Measurements from ENCODE around the gene RAN.
A peak's percentile ranks its signal among the peaks of the same experiment; 100 is the strongest.
"Not testable (repeated sequence)": the region's sequence is repeated elsewhere in the genome, so short reads cannot be mapped to it uniquely, and the experiment has no call there.

RAN gene

DNA sequence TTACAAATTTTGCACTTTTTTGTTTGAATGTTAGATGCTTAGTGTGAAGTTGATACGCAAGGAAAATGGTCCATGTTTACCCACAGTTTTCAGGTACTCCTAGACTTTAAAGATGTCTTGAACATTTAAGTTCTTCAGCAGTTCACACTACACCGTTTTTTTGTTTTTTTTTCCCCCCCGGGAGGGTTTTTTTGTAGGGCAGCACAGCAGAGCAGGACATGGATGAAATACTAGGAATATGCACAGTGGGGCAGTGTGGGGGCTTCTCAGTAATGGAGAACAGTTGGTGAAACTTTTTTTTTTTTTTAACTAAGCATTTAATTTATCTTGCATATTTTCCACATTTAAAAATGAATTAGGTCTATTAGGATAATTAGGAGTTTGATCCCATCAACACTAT is 4.9 kb downstream of the RAN start:
- Mint-ChIP-seq H3K27me3 (no peaks in the 10 kb centered on the region), H3K4me3 (no peak overlapping the region), H3K4me1 (ENCODE audit: low read depth in 2 of 2) (peaks cover 33 to 59% of the 10 kb centered on the region in 2 donors), H3K9me3 (no peaks in the 10 kb centered on the region), H3K36me3 (ENCODE audit: insufficient read depth) (peaks cover 58% of the 10 kb centered on the region), H3K27ac (peak overlapping the region in 1 of 2 donors; percentile 53)
- DNase-seq, result no peak
- ATAC-seq (replicated peaks), result no peak

- peak overlapping the region in 1 of 2 donors; percentile 53 for H3K27ac Mint-ChIP-seq
Measured at GRCh38 chr12:130877333-130877732, 5.5 kb downstream of the RAN start.

GRCh38 chr12:130878193-130879185 is 6.6 kb downstream of the RAN start:
- Mint-ChIP-seq H3K4me1 (ENCODE audit: low read depth in 2 of 2) (peaks cover 24 to 48% of the 10 kb centered on the region in 2 donors), H3K27ac (peak overlapping the region in 1 of 2 donors; percentile 52), H3K4me3 (peak overlapping the region in 1 of 2 donors; percentile 71)

More at GRCh38 chr12:130877333-130877732, 5.5 kb downstream of the RAN start:
- H3K27me3 Mint-ChIP-seq, result no peaks in the 10 kb centered on the region
- no peak overlapping the region for H3K4me3 Mint-ChIP-seq
- H3K36me3 Mint-ChIP-seq (ENCODE audit: insufficient read depth), result peaks cover 54% of the 10 kb centered on the region
- H3K4me1 Mint-ChIP-seq (ENCODE audit: low read depth in 2 of 2), result peaks cover 33 to 59% of the 10 kb centered on the region in 2 donors
- DNase-seq (no peak), ATAC-seq (replicated peaks) (no peak)
- H3K9me3 Mint-ChIP-seq, result no peaks in the 10 kb centered on the region

DNA sequence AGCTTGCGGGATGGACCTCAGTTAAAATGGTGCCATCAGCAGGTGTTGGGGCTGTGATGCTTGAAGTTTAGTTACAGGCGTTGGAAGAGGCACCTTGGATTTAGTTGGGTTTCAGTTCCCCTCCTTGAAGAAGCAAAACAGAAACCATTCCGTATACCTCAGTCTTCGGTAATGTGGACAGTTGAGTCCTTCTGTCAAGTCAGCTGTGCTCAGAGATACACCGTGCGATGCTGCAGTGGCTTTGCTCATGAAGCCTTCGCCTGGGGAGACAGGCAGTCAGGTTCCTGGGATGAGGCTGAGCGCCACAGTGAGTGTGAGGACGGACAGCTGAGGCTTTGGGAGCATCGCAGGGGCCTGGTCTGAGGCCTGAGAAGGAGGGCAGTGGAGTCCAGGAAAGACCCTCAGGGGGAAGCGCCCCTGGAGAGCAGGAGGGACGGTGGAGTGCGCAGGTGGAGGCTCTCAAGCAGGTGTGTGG is 7.4 kb downstream of the RAN start:
- ATAC-seq (replicated peaks), result peak; percentile 24
- peaks cover 22 to 42% of the 10 kb centered on the region in 2 donors for H3K4me1 Mint-ChIP-seq (ENCODE audit: low read depth in 2 of 2)
- peak overlapping the region in 1 of 2 donors; percentile 52 for H3K27ac Mint-ChIP-seq

More at GRCh38 chr12:130878193-130879185, 6.6 kb downstream of the RAN start:
- Mint-ChIP-seq H3K9me3 (no peaks in the 10 kb centered on the region), H3K27me3 (no peaks in the 10 kb centered on the region), H3K36me3 (ENCODE audit: insufficient read depth) (peaks cover 43% of the 10 kb centered on the region)
- ATAC-seq (replicated peaks), result no peak
- no peak for DNase-seq

GRCh38 chr12:130879781-130880389 is 8.0 kb downstream of the RAN start:
- Mint-ChIP-seq H3K36me3 (ENCODE audit: insufficient read depth) (peaks cover 29% of the 10 kb centered on the region), H3K4me1 (ENCODE audit: low read depth in 2 of 2) (peaks cover 22 to 35% of the 10 kb centered on the region in 2 donors), H3K4me3 (peak overlapping the region; percentile 71 to 79), H3K27ac (peak overlapping the region; percentile 52 to 74), H3K27me3 (no peaks in the 10 kb centered on the region), H3K9me3 (no peaks in the 10 kb centered on the region)
- ATAC-seq (replicated peaks), result peak; percentile 59
- no peak for DNase-seq

More for the DNA sequence above, 7.4 kb downstream of the RAN start:
- Mint-ChIP-seq H3K27me3 (no peaks in the 10 kb centered on the region), H3K4me3 (peak overlapping the region; percentile 71 to 79), H3K36me3 (ENCODE audit: insufficient read depth) (peaks cover 35% of the 10 kb centered on the region), H3K9me3 (no peaks in the 10 kb centered on the region)
- no peak for DNase-seq

DNA sequence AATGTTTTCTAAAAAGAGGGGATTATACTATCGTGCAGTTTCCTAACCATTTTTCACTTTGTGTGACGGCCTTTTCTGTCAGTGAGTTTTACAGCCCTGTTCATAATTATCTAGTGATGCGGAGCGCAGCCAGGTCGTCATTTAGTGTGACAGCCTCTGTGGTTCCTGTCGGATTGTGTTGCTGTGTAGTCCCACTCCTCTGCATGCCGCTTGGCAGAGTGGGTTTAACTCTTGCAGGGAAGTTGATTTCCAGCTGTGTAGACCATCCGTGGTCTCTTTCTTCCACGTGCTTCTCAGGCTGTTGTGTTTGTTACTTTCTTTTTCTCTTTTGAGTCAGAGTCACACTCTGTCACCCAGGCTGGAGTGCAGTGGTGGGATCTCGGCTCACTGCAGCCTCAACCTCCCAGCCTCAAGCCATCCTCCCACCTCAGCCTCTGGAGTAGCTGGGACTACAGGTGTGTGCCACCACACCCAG is 8.6 kb downstream of the RAN start:
- peaks cover 22 to 32% of the 10 kb centered on the region in 2 donors for H3K4me1 Mint-ChIP-seq (ENCODE audit: low read depth in 2 of 2)
- DNase-seq (no peak), ATAC-seq (replicated peaks) (peak; percentile 60)
- no peaks in the 10 kb centered on the region for H3K27me3 Mint-ChIP-seq
- H3K4me3 Mint-ChIP-seq, result peak overlapping the region; percentile 71 to 79
- no peaks in the 10 kb centered on the region for H3K9me3 Mint-ChIP-seq
- peaks cover 23% of the 10 kb centered on the region for H3K36me3 Mint-ChIP-seq (ENCODE audit: insufficient read depth)
- H3K27ac Mint-ChIP-seq, result peak overlapping the region; percentile 52 to 74

DNA sequence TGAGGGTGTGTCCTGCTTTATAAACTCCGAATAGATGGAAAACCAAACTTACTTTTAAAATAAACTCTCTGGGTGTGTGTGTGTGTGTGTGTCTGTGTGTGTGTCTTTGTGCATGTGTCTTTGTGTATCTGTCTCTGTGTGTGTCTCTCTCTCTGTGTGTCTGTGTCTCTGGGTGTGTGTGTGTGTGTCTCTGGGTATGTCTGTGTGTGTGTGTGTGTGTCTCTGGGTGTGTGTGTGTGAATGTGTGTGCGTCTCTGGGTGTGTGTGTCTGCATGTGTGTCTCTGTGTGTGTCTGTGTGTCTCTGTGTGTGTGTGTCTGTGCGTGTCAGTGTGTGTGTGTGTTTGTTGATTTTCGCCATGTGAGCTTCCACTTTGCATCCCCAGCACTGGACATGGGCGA is 9.2 kb downstream of the RAN start:
- Mint-ChIP-seq H3K36me3 (ENCODE audit: insufficient read depth) (peaks cover 17% of the 10 kb centered on the region), H3K4me1 (ENCODE audit: low read depth in 2 of 2) (peaks cover 20 to 28% of the 10 kb centered on the region in 2 donors), H3K9me3 (no peaks in the 10 kb centered on the region), H3K27me3 (no peaks in the 10 kb centered on the region), H3K4me3 (peak overlapping the region; percentile 71 to 79), H3K27ac (peak overlapping the region; percentile 52 to 74)
- ATAC-seq (replicated peaks), result no peak
- DNase-seq, result no peak

GRCh38 chr12:130881548-130881947 is 9.7 kb downstream of the RAN start:
- H3K27me3 Mint-ChIP-seq, result no peaks in the 10 kb centered on the region
- H3K9me3 Mint-ChIP-seq, result no peaks in the 10 kb centered on the region
- DNase-seq, result no peak
- no peak for ATAC-seq (replicated peaks)
- peaks cover 12% of the 10 kb centered on the region for H3K36me3 Mint-ChIP-seq (ENCODE audit: insufficient read depth)
- H3K4me1 Mint-ChIP-seq (ENCODE audit: low read depth in 2 of 2), result peaks cover 20 to 28% of the 10 kb centered on the region in 2 donors
- no peak overlapping the region for H3K4me3 Mint-ChIP-seq
- no peak overlapping the region for H3K27ac Mint-ChIP-seq

DNA sequence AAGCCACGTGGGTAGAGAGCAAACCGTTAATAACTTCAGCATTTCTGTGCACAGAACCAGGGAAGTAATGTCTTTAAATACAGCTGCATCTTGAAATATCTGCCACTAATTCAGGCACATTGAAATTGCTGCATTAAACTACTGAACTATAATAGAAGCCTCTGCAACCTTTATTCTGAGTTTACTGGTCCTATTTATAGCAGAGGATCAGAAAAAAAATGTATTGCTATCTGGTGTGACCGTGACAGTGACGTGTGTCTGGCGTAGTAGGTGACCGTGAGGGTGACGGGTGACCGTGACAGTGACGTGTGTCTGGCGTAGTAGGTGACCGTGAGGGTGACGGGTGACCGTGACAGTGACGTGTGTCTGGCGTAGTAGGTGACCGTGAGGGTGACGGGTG is 15.3 kb downstream of the RAN start:
- not testable (repeated sequence) for H3K9me3 Mint-ChIP-seq; ATAC-seq (replicated peaks); DNase-seq; H3K36me3 Mint-ChIP-seq (ENCODE audit: insufficient read depth); H3K4me1 Mint-ChIP-seq (ENCODE audit: low read depth in 2 of 2); H3K4me3 Mint-ChIP-seq; H3K27ac Mint-ChIP-seq
- peaks cover 10 to 15% of the 10 kb centered on the region in 2 donors for H3K27me3 Mint-ChIP-seq

DNA sequence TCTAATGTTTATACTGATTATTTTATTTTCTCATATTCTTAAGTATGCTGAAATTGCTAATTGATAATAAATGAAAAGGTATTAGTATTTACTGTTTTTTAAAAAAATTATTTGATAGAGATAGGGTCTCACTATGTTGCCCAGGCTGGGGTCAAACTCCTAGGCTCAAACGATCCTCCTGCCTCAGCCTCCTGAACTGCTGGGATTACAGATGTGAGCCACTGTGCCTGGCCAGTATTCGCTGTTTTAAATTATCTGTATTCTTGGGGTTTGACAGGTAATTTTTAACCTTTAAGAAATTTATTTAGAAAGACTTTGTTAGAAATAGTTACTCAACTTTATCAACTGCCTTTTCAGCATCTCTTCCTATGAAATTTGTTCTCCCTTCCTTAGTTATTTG is 32.2 kb downstream of the RAN start:
- H3K4me1 Mint-ChIP-seq (ENCODE audit: low read depth in 2 of 2), result no peaks in the 10 kb centered on the region

GRCh38 chr12:130904936-130905455 is 33.1 kb downstream of the RAN start:
- H3K9me3 Mint-ChIP-seq; H3K4me3 Mint-ChIP-seq; DNase-seq; ATAC-seq (replicated peaks); H3K36me3 Mint-ChIP-seq (ENCODE audit: insufficient read depth); H3K27ac Mint-ChIP-seq; H3K4me1 Mint-ChIP-seq (ENCODE audit: low read depth in 2 of 2): not testable (repeated sequence)
- peaks cover 16 to 28% of the 10 kb centered on the region in 2 donors for H3K27me3 Mint-ChIP-seq

More for the DNA sequence above, 32.2 kb downstream of the RAN start:
- no peaks in the 10 kb centered on the region for H3K9me3 Mint-ChIP-seq
- no peak overlapping the region for H3K4me3 Mint-ChIP-seq
- ATAC-seq (replicated peaks) (no peak), DNase-seq (no peak)
- no peaks in the 10 kb centered on the region for H3K36me3 Mint-ChIP-seq (ENCODE audit: insufficient read depth)
- peaks cover 10 to 19% of the 10 kb centered on the region in 2 donors for H3K27me3 Mint-ChIP-seq
- H3K27ac Mint-ChIP-seq, result no peak overlapping the region

GRCh38 chr12:130909111-130909510 is 37.2 kb downstream of the RAN start:
- no peak for DNase-seq
- H3K36me3 Mint-ChIP-seq (ENCODE audit: insufficient read depth), result peaks cover 3% of the 10 kb centered on the region
- no peak for ATAC-seq (replicated peaks)
- no peaks in the 10 kb centered on the region for H3K4me1 Mint-ChIP-seq (ENCODE audit: low read depth in 2 of 2)
- H3K4me3 Mint-ChIP-seq, result no peak overlapping the region
- H3K9me3 Mint-ChIP-seq, result peaks cover 0 to 14% of the 10 kb centered on the region in 2 donors
- no peak overlapping the region for H3K27ac Mint-ChIP-seq
- H3K27me3 Mint-ChIP-seq, result peaks cover 21 to 42% of the 10 kb centered on the region in 2 donors

DNA sequence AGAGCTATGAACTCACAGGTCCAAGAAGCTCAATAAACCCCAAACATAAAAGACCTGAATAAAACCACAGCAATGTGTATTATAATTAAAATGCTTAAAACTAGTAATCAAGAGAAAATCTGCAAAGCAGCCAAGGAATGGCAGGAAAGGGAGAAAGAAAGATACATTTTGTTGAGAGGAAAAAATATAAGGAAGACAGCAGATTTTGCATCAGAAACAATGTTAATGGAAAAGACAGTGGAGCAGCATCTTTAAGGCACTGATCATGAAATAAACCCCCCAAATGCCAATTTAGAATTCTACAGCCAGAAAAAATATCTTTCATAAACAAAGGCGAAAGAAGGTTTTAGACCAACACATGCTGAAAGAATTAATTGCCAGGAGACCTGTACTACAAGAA is 39.3 kb downstream of the RAN start:
- no peak overlapping the region for H3K27ac Mint-ChIP-seq
- H3K9me3 Mint-ChIP-seq, result peaks cover 0 to 14% of the 10 kb centered on the region in 2 donors
- H3K4me1 Mint-ChIP-seq (ENCODE audit: low read depth in 2 of 2), result no peaks in the 10 kb centered on the region
- H3K36me3 Mint-ChIP-seq (ENCODE audit: insufficient read depth), result peaks cover 3% of the 10 kb centered on the region
- peaks cover 31 to 51% of the 10 kb centered on the region in 2 donors for H3K27me3 Mint-ChIP-seq
- ATAC-seq (replicated peaks) (no peak), DNase-seq (no peak)
- H3K4me3 Mint-ChIP-seq, result no peak overlapping the region
